Renal cortex interstitium (tissue), 11 donors: ENCODE data around the gene PHAF1. TPM values are rescaled to one million over a fixed set of nuclear protein-coding genes. Genes with fewer than 3 reads are reported as not detected.
"Not testable (repeated sequence)": the region's sequence is repeated elsewhere in the genome, so short reads cannot be mapped to it uniquely, and the experiment has no call there.

Source experiments
- DNase-seq, 11 donors: peaks; one replicate each; pipeline ENCODE4 v3.0.0-alpha.2; 2013; ENCODE audit warnings: low read depth in 9 of 11, low spot score in 4 of 11; ENCODE audit errors: extremely low read depth in 1 of 11
- polyA plus RNA-seq, 3 donors: library from polyadenylated mRNA; unstranded; fragments of 120-200 nt; gene quantifications; one replicate each; pipeline ENCODE4 v1.2.1, GENCODE V29; 2013; ENCODE audit not compliant: insufficient read length in 3 of 3

PHAF1 gene
- polyA plus RNA-seq, 3 donors, result 23.9 to 28.2 (median 25.0) TPM

DNA sequence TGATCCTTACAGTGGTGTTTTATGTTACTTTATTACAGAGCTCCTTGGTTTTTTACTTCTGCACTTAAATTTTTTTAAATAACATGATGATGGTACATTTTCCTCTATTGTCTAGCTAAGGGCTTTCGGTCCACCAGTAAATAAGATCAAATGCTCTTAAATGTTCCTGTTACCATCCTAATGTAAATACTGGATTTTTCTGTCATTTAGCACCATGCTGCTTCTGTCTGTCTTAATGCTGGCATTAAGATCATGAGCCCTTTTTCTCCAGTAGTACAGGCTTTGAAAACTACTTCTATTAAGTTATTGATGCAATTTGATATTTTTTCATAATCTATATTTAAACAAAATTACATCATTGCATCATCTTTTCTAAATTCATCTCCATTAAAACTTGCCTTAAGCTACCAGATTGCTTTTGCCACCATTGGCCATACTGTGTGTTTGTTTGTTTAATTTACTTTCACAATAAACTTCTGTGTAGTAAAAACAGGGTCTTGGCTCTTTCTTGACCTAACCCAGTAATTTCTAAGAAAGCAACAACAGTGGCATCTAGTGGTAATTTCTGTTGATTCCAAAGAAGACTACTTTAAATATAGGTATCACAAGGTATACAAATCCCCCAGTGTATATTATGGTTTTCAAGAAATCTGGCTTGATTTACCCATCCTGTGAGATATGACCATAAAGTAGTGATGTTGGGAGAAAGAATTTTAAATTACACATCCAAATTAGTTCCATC is 9.0 kb upstream of the PHAF1 start:
- DNase-seq, result no peak

- DNase-seq, result no peak
These were observed 8.2 kb upstream of the PHAF1 start for GRCh38 chr16:67101311-67102082.

- no peak for DNase-seq
These were observed 5.7 kb upstream of the PHAF1 start for GRCh38 chr16:67104061-67104460.

- no peak for DNase-seq
These were observed 4.9 kb upstream of the PHAF1 start for GRCh38 chr16:67104845-67105244.

DNA sequence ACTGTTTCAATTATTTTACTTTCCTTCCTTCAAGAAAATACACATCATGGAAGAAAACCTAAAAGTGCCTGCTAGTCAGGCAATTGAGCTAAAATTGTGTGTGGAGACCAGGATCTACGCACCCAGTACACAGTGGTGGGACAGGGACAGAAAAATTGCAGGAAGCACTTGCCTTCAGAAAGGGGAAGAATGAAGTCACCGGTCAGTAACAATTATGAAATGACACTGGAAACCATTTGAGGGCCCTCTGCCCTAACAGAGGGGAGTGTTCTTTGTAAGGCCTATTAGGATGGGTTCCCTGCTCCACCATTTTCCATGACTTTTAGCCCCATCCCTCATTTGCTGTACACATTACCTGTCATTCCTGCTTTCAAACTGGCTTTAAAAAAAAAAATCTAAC is 4.5 kb upstream of the PHAF1 start:
- DNase-seq, result no peak

DNA sequence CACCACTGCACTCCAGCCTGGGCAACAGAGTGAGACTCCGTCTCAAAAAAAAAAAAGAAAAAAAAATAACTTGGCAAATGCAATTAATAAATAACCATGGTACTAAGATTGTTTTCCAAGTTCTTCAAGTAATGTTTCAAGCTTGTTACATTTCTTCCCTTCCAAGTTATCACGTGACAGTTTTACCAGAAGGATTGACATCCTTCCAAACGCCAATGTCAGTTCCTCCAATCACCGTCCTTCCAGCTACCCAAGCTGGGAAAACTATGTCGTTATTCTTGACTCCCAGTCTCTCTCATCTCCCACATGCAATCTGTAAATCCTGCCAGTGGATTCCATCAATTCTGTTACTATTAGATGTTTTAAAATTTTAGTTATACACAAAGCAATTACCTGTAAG is 3.9 kb upstream of the PHAF1 start:
- no peak for DNase-seq

DNA sequence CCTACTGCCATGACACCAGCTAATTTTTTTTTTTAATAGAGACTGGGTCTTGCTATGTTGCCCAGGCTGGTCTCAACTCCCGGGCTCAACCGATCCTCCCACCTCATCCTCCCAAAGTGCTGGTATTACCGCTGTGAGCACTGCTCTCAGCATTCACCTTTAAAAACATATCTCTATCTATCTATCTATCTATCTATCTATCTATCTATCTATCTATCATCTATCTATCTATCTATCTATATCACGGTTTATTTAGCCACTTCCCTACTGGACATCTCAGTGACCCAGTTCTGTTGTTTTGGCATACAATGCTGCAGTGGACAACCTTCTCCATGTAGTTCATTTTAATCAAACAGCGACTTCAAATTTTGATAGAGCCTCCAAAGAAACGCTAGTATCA is 1.3 kb upstream of the PHAF1 start:
- DNase-seq, result no peak

DNA sequence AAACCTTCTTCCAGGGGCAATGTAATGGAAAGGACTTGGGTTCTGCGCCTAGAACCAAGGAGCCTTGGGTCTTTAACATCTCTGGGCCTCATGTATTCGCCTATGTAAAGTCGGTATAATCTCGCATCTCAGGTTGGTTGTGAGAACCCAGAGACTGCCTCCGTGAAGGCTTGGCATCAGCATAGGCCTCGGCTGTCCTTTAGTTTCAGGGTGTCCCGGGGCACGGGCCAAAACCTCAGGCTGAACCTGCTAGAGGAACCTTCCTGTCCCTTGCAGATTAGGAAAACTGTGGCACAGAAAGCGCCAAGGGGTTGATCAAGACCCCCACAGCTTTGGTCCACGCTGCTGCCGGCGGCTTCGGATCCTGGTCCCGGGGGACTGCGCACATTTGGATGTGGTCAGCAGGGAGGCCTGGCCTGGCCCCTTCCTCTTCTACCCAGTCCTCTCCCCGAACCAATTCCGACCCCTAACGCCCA is 772 bp upstream of the PHAF1 start:
- DNase-seq, result no peak

- DNase-seq, result no peak
These were observed 2.3 kb downstream of the PHAF1 start for GRCh38 chr16:67111951-67112444.

DNA sequence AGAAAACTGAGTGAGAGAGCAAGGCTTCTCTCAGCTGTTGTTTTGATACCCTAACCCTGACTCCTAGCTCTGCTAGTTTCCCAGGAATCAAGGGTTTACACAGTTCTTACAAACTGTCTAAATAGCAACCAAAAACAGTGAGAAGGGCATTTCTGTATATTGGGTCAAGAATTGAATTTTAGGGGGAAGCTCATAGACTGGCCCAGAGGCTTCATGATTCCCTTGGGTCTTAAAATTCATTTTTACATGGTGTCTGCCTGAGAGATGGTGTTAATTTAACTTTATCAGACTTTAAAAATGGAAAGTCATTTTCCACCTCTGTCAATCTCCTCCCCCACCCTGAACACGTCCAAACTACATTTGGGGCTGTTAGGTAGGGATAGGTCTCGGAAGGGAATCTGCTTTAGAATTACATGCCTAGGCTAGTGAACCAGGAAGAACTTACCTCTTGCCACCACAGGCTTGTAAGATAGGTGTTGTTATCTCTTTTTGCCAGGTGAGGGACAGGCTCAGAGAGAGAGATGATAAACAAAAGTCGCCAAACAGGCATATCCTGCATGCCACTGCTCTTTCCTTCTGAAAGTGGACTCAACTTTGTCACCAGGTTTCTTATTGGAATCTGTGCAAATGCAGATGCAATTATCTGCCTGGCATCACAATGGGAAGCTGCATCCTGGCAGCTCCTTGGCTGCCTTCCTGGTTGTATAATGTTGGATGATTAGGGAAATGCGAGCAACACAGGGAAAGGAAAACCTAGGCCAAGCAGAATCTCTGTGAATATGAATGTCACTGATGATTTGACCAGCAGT is 3.1 kb downstream of the PHAF1 start:
- no peak for DNase-seq

- DNase-seq, result no peak
These were observed 5.1 kb downstream of the PHAF1 start for GRCh38 chr16:67114793-67115192.

- DNase-seq, result no peak
These were observed 5.9 kb downstream of the PHAF1 start for GRCh38 chr16:67115639-67116038.

DNA sequence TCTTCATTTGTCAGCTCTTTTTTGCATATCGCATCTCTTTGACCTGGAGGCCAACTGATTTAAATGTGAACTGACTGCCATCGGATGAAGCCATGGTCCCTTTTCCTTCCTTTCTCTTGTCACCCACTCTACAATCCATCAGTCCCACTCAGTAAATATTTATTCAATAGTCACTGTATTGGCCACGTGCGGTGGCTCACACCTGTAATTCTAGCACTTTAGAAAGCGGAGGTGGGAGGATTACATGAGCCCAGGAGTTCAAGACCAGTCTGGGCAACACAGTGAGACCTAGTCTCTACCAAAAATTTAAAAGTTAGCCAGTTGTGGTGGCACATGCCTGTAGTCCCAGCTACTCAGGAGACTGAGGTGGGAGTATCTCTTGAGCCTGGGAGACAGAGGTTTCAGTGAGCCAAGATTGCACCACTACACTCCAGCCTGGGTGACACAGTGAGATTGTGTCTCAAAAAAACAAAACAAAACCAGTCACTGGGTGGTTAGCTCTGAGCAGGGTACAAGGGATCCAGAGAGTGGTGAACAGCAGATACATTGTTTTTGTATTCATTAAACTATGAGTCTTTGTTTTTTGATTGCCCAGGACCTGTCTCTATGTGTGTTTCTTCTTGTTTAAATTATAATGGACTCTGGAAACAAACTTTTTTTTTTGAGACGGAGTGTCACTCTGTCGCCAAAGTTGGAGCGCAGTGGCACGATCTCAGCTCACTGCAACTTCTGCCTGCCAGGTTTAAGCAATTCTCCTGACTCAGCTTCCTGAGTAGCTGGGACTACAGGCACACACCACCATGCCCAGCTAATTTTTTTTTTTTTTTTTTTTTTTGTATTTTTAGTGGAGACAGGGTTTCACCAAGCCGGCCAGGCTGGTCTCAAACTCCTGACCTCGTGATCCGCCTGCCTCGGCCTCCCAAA is 6.9 kb downstream of the PHAF1 start:
- no peak for DNase-seq

GRCh38 chr16:67117716-67118115 is 8.0 kb downstream of the PHAF1 start:
- DNase-seq, result no peak

DNA sequence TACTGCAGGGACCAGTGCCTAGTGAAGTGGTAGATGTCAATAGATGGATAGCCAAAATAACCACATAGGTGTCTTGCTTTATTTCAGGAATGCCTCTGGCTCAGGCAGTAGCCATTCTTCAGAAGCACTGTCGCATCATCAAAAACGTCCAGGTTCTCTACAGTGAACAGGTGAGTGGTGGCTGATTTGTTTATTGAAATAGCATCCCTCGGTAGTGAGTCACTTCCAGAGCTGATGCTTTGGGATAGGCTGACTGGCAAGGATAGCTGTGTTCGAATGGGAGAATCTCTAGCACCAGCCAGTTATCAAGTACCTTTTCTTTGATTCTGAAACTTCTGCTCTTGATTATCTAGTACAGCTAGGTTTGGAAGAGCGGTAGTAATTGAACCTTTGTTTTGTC is 10.3 kb downstream of the PHAF1 start:
- DNase-seq, result no peak

GRCh38 chr16:67122799-67123198 is 13.1 kb downstream of the PHAF1 start:
- not testable (repeated sequence) for DNase-seq

- no peak for DNase-seq
These were observed 18.7 kb downstream of the PHAF1 start for GRCh38 chr16:67128417-67128816.

DNA sequence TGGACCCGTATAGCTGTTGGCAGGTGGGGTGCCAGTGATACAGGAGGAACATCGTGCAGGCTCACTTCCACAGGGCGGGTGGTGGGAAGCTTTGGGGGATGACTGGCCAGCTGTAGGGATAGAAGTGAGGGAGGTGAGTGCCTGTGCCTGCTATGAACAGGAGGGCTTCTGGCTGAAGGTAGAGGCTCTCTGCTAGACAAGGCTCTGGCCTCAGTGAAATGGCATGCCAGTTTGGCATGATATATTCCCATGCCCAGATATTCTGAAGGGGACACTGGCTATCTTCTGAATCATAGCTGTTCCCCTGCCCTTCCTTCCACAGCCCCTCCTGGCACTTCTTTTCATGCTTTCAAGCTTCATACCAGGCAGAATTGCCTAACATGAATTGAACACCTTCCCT is 19.1 kb downstream of the PHAF1 start:
- DNase-seq, result no peak

GRCh38 chr16:67129422-67129821 is 19.7 kb downstream of the PHAF1 start:
- DNase-seq, result no peak
